T-helper 1 cell treated with Interleukin-12 subunit alpha and Interleukin-12 subunit beta and Interleukin-4 antibody, amounts not matched to agents 30 μg/mL and 1 μg/mL, for 36 hours (primary cell): ENCODE results near the gene CHKB.
A peak's percentile ranks its signal among the peaks of the same experiment; 100 is the strongest.

Experiments used
- H3K27ac Mint-ChIP-seq: one replicate; pipeline ENCODE4 v1.8.0; 2021; ENCODE audit warnings: mild to moderate bottlenecking, mixed read lengths
- H3K27me3 Mint-ChIP-seq: one replicate; pipeline ENCODE4 v1.8.0; 2021; ENCODE audit warnings: low read depth, mixed read lengths
- H3K36me3 Mint-ChIP-seq: one replicate; pipeline ENCODE4 v1.8.0; 2021; ENCODE audit warnings: low read depth, mixed read lengths
- H3K4me1 Mint-ChIP-seq: one replicate; pipeline ENCODE4 v1.8.0; 2021; ENCODE audit warnings: low read depth, mixed read lengths
- H3K4me3 Mint-ChIP-seq: one replicate; pipeline ENCODE4 v1.8.0; 2021; ENCODE audit warnings: mild to moderate bottlenecking, moderate library complexity, mixed read lengths
- H3K9me3 Mint-ChIP-seq: one replicate; pipeline ENCODE4 v1.8.0; 2021; ENCODE audit warnings: mixed read lengths

Gene CHKB

DNA sequence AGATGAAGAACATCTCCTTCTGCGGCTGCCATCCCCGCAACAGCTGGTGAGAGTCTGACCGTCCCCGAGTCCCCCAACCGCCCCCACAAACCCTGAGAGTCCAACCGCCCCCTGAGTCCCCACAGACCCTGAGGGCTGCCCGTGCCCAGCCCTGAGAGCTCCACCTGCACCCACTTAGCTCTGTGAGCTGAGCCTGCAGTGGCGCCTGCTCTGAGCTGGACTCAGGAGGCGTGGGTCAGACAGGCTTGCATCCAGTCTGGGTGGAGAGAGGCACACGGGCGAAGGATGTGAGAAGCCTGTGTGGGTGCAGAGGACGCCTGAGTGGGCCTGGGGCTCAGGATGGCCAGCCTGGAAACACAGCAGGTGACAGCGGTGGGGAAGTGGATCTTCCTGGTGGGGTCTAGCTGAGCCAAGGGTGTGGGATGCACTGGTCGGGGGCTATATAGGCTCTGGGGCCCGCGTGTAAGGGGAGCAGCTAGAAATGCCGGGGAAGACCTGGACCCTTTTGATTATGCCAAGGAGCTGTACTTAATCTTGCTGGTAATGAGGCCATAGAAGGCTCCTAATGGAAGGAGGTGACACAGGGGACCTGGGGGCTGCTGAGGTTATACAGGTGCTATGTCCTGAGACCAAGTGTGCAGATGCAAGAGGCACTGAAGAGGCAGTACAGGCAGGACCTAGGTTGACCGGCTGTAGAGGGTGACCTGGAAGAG lies 24.5 kb upstream of the CHKB start:
- Mint-ChIP-seq H3K4me1 (no peaks in the 10 kb centered on the region), H3K36me3 (no peaks in the 10 kb centered on the region), H3K27me3 (peaks cover 27% of the 10 kb centered on the region), H3K4me3 (no peak overlapping the region), H3K9me3 (no peaks in the 10 kb centered on the region), H3K27ac (no peak overlapping the region)

GRCh38 chr22:50606165-50606945 lies 23.7 kb upstream of the CHKB start:
- Mint-ChIP-seq H3K27ac (no peak overlapping the region), H3K9me3 (no peaks in the 10 kb centered on the region), H3K36me3 (peaks cover 1% of the 10 kb centered on the region), H3K4me3 (no peak overlapping the region), H3K4me1 (peaks cover 2% of the 10 kb centered on the region), H3K27me3 (peaks cover 34% of the 10 kb centered on the region)

DNA sequence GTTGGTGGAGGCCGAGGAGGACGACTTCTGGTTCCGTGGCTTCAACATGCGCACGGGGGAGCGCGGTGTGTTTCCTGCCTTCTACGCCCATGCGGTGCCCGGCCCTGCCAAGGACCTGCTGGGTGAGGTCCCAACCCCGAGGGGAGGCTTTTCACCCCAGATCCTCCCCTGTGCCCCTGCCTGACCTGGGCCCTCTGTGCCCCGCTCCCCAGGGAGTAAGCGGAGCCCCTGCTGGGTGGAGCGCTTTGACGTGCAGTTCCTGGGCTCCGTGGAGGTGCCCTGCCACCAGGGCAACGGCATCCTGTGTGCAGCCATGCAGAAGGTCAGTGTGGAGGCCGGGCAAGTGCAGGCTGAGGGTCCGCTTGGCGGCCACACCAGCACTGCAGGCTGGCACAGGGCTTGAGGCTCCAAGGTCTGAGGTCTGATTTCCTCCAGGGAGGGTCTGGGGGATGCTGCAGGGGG lies 23.0 kb upstream of the CHKB start:
- Mint-ChIP-seq H3K4me1 (peaks cover 2% of the 10 kb centered on the region), H3K9me3 (no peaks in the 10 kb centered on the region), H3K27ac (no peak overlapping the region), H3K27me3 (peaks cover 34% of the 10 kb centered on the region), H3K36me3 (peaks cover 1% of the 10 kb centered on the region), H3K4me3 (no peak overlapping the region)

GRCh38 chr22:50605002-50605612 lies 22.5 kb upstream of the CHKB start:
- Mint-ChIP-seq H3K4me3 (no peak overlapping the region), H3K4me1 (peaks cover 2% of the 10 kb centered on the region), H3K27me3 (peaks cover 35% of the 10 kb centered on the region)

DNA sequence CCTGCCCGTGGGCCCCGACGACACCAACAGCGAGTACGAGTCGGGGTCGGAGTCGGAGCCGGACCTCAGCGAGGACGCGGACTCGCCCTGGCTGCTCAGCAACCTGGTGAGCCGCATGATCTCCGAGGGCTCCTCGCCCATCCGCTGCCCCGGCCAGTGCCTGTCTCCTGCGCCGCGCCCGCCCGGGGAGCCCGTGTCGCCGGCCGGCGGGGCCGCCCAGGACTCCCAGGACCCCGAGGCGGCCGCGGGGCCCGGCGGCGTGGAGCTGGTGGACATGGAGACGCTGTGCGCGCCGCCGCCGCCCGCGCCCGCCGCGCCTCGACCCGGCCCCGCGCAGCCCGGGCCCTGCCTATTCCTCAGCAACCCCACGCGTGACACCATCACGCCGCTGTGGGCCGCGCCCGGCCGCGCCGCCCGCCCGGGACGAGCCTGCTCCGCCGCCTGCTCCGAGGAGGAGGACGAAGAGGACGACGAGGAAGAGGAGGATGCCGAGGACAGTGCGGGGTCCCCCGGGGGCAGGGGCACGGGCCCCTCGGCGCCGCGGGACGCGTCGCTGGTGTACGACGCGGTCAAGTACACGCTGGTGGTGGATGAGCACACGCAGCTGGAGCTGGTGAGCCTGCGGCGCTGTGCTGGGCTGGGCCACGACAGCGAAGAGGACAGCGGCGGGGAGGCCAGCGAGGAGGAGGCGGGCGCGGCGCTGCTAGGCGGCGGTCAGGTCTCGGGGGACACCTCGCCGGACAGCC lies 21.8 kb upstream of the CHKB start:
- H3K4me3 Mint-ChIP-seq = no peak overlapping the region
- peaks cover 5% of the 10 kb centered on the region for H3K4me1 Mint-ChIP-seq
- H3K27ac Mint-ChIP-seq = no peak overlapping the region
- peaks cover 38% of the 10 kb centered on the region for H3K27me3 Mint-ChIP-seq
- H3K36me3 Mint-ChIP-seq = peaks cover 1% of the 10 kb centered on the region
- no peaks in the 10 kb centered on the region for H3K9me3 Mint-ChIP-seq

More at GRCh38 chr22:50605002-50605612, 22.5 kb upstream of the CHKB start:
- Mint-ChIP-seq H3K27ac (no peak overlapping the region), H3K9me3 (no peaks in the 10 kb centered on the region), H3K36me3 (peaks cover 1% of the 10 kb centered on the region)

DNA sequence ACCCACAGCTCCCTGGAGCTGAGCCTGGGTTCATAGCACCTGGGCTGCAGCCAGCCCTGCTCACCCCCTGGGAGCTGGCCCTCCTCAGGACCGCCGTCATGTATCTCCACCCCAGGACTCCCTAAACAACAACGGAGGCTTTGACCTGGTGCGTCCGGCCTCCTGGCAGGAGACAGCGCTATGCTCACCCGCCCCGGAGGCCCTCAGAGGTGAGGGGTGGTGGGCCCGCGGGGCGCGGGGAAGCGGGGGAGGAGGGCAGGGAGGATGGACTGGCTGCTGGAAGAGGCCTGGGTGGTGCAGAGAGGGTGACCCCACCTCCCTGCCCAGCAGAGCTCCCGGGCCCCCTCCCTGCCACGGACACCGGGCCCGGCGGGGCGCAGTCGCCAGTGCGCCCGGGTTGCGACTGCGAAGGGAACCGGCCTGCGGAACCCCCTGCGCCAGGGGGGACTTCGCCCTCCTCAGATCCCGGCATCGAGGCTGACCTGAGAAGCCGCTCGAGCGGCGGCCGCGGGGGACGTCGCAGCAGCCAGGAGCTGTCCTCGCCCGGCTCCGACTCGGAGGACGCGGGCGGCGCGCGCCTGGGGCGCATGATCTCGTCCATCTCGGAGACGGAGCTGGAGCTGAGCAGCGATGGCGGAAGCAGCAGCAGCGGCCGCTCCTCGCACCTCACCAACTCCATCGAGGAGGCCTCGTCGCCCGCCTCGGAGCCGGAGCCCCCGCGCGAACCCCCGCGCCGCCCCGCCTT lies 21.0 kb upstream of the CHKB start:
- Mint-ChIP-seq H3K4me1 (peaks cover 5% of the 10 kb centered on the region), H3K27ac (no peak overlapping the region), H3K9me3 (no peaks in the 10 kb centered on the region), H3K4me3 (no peak overlapping the region), H3K36me3 (peaks cover 1% of the 10 kb centered on the region), H3K27me3 (peaks cover 37% of the 10 kb centered on the region)

DNA sequence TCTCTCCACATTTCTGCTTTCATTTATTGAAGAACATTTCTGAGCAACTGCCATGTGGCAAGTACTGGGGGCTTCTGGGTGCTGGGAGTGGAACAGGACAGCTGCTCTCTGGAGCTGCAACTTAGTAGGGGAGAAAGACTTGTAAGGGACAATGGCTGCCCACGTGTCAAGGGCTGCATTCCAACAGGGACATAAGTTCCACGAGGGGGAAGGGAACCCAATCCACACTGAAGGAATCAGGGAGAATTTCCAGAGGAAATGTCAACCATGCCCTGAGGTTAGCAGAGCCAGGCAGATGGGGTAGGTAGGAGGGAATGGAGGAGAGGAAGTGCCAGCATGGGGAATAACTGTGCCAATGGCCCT lies 19.7 kb upstream of the CHKB start:
- peak overlapping the region; percentile 23 for H3K27ac Mint-ChIP-seq
- peak overlapping the region; percentile 73 for H3K4me3 Mint-ChIP-seq
- peaks cover 44% of the 10 kb centered on the region for H3K27me3 Mint-ChIP-seq

DNA sequence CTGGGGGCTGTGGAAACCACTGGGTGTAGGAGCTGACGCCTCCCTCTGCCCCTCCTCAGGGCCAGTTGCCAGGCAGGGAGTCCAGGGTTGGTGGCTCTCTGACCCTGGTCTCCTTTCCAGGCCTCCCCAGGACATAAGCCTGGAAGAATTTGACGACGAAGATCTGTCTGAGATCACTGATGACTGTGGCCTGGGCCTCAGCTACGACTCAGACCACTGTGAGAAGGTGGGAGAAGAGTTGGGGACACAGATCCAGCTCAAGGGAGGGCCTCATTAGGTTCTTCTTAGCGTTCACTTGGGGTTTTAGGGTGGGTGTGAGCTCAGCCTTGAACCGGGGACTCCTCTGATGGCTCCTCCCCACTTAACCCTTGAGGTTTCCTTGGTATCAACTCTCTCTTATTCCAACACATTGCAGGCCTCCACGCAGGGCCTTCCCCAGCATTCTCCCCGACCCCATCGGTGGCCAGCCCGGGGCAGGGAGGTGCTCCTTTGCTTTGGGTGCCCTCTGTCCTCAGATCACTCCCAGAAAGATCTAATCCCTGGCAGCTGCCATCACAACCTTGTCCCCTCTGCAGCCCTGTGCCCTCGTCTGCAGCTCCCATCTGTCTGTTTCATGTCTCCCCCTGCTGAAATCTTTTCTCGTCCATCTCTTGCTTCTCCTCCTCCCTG lies 19.2 kb upstream of the CHKB start:
- Mint-ChIP-seq H3K27me3 (peaks cover 48% of the 10 kb centered on the region), H3K4me3 (peak overlapping the region; percentile 73), H3K9me3 (no peaks in the 10 kb centered on the region), H3K36me3 (peaks cover 1% of the 10 kb centered on the region), H3K27ac (peak overlapping the region; percentile 23), H3K4me1 (peaks cover 5% of the 10 kb centered on the region)

More for the DNA sequence above, 19.7 kb upstream of the CHKB start:
- no peaks in the 10 kb centered on the region for H3K9me3 Mint-ChIP-seq
- peaks cover 5% of the 10 kb centered on the region for H3K4me1 Mint-ChIP-seq
- H3K36me3 Mint-ChIP-seq = peaks cover 1% of the 10 kb centered on the region

DNA sequence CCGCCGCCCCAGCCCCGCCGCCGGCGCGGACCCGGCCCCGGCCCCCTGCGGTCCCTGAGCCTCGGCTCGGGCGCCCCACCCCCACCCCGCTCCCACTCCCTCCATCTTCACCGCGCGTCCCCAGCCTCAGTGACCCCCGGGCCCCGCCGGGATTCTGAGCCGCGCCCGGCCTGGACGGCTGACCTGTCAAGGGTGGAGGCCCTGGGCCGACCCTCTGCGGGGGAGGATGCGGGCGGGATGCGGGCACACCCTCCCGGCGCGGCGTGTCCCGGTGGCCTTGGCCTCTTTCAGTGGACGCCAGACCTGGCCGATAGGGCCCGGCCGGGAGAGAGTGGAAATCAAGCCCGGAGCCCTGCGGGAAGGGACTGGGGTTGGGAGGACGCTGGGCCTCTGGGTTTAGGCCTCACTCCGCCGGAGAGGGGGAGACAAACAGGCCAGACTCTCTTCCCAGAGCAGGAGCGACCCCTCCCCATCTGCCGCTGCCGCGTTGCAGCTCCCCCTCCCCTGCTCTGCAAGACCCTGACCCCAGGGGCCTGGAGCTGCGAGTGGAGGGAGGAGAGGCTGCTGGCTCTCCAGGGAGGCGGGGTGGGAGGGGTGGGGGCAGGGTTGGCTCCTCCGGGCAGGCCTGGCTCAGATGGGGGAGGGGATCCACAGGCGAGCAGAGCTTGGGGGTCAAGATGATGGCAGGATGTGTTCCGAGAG lies 18.5 kb upstream of the CHKB start:
- H3K9me3 Mint-ChIP-seq = no peaks in the 10 kb centered on the region
- peaks cover 54% of the 10 kb centered on the region for H3K27me3 Mint-ChIP-seq
- H3K36me3 Mint-ChIP-seq = peaks cover 1% of the 10 kb centered on the region
- peaks cover 5% of the 10 kb centered on the region for H3K4me1 Mint-ChIP-seq
- H3K27ac Mint-ChIP-seq = no peak overlapping the region
- peak overlapping the region; percentile 73 for H3K4me3 Mint-ChIP-seq

DNA sequence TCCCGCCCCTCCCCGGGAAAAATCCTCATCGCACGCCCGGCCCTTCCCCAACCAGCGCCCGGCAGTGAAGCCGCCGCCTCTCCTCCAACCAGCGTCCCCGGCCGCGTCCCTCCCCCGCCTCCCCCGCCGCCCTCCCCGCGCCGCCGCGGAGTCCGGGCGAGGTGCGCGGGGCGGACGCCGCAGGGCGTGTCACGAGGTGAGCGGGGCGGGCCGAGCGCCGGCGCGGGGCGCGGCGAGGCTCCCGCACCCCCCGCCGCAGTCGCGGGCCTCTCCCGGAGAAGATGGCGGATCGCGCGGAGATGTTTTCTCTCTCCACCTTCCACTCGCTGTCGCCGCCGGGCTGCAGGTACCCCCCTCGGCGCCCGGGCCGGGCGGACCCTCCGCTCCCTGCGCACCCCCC lies 17.9 kb upstream of the CHKB start, which contains the start of gene MAPK8IP2:
TSS of gene MAPK8IP2 (plus strand) at position 256 of the 400 bp plus-strand sequence. CDS start at position 282, 26 bp downstream.
- peaks cover 5% of the 10 kb centered on the region for H3K4me1 Mint-ChIP-seq
- H3K9me3 Mint-ChIP-seq = no peaks in the 10 kb centered on the region
- peaks cover 1% of the 10 kb centered on the region for H3K36me3 Mint-ChIP-seq
- peak within 1 kb of the TSS; percentile 73 for H3K4me3 Mint-ChIP-seq
- H3K27ac Mint-ChIP-seq = no peak within 1 kb of the TSS
- peaks cover 54% of the 10 kb centered on the region for H3K27me3 Mint-ChIP-seq

DNA sequence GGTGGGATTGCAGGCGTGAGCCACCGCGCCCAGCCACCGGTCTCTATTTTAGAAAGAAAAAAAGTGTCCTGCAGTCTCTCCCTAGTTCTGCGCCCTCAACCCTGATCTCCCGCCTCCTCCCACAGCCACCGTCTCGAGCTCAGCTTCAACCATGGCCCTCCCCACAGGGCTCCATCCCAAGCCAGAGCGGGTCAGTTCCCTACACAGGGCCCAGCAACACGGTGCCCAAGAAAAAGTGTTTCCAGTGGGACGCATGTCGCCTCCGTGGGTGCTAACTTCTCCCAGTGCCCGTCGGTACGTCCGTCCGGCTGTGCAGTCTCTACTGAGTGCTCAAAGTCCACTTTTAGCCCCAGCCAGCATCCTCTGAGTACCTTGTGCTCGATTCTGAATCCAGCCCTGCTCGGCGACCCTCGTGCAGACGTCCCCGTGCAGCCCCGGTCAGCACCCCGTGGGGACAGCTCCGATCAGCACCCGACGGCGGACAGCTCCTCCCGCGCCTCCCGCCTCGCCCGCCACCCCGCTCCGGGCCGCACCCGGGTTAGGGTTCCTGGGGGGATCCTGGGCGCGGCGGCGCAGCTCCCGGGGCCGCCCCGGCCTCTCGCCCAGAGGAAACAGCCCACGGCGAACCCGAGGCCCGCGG lies 17.3 kb upstream of the CHKB start:
- Mint-ChIP-seq H3K4me3 (peak overlapping the region; percentile 44), H3K27ac (no peak overlapping the region), H3K9me3 (no peaks in the 10 kb centered on the region), H3K4me1 (peaks cover 5% of the 10 kb centered on the region), H3K27me3 (peaks cover 51% of the 10 kb centered on the region), H3K36me3 (peaks cover 1% of the 10 kb centered on the region)

- Mint-ChIP-seq H3K27me3 (peaks cover 36% of the 10 kb centered on the region), H3K27ac (no peak overlapping the region), H3K4me3 (no peak overlapping the region), H3K9me3 (no peaks in the 10 kb centered on the region), H3K4me1 (peaks cover 5% of the 10 kb centered on the region), H3K36me3 (peaks cover 1% of the 10 kb centered on the region)
Measured at GRCh38 chr22:50597097-50597496, 14.4 kb upstream of the CHKB start.
